Spinal cord (tissue), 10 donors: ENCODE data around the gene CHAF1A. TPM values are rescaled to one million over a fixed set of nuclear protein-coding genes. Genes with fewer than 3 reads are reported as not detected.

ENCODE experiments used
- DNase-seq, 6 donors: peaks; one replicate each; pipeline versions ENCODE4 v3.0.0 to v3.0.0-alpha.2; 2013 to 2015; ENCODE audit warnings: low spot score in 6 of 6, low read depth in 4 of 6
- H3K27ac ChIP-seq: one replicate; pipeline ENCODE4 v1.5.1; 2013; ENCODE audit warnings: low read depth, low read length, control low read depth
- H3K27me3 ChIP-seq: one replicate; pipeline ENCODE4 v1.6.1; 2013; ENCODE audit warnings: low read length; ENCODE audit not compliant: control insufficient read depth, insufficient read depth
- H3K36me3 ChIP-seq: one replicate; pipeline ENCODE4 v1.6.1; 2013; ENCODE audit warnings: low read length; ENCODE audit not compliant: control insufficient read depth, insufficient read depth
- H3K4me1 ChIP-seq: one replicate; pipeline ENCODE4 v1.6.1; 2013; ENCODE audit warnings: low read length; ENCODE audit not compliant: control insufficient read depth, insufficient read depth
- H3K4me3 ChIP-seq: one replicate; pipeline ENCODE4 v1.5.1; 2013; ENCODE audit warnings: low read depth, low read length, control low read depth
- H3K9me3 ChIP-seq: one replicate; pipeline ENCODE4 v1.6.1; 2013; ENCODE audit warnings: low read length; ENCODE audit not compliant: control insufficient read depth, insufficient read depth
- WGBS: methylation state at CpG from one replicate; pipeline ENCODE4 v1.1.5; 2013; ENCODE audit warnings: missing lambda C conversion rate; ENCODE audit not compliant: insufficient coverage; 5-methylcytosine and 5-hydroxymethylcytosine counted together
- polyA plus RNA-seq, 2 donors: library from polyadenylated mRNA; unstranded; fragments of 120-200 nt; gene quantifications; one replicate each; pipeline ENCODE4 v1.2.1, GENCODE V29; 2013; ENCODE audit not compliant: insufficient read length in 2 of 2
- total RNA-seq, 2 donors: library from RNA; depleted of rRNA in 1 of 2; stranded (reverse); fragments of 120-200 nt in 1 of 2; fragments of >200 nt in 1 of 2; gene quantifications; one replicate each; pipeline versions ENCODE4 v1.2.3 to v1.2.4, GENCODE V29; 2013 to 2014
- donor health status: healthy.

CHAF1A gene
- total and polyA plus RNA-seq, 4 donors: 6.2 to 16.9 (median 11.7) TPM

DNA sequence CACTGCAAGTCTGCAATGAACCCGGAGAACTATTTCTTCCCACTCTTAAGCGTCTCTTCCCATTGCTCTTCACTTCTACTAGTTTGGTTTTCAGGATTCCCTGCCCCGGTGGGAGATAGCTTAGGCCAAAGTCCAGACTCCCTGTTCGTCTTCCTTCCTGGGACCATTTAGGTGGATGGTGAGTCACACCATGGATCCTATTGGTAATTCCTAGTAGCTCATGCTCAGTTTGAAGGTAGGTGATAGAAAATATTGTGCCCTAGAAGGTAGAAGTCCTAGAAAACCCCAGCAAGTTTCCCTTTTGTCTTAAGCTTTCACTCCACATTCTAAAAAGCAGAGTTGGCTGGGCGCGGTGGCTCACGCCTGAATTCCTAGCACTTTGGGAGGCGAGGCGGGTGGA, 13.8 kb downstream of the CHAF1A start:
- Histone ChIP-seq H3K4me1 (peaks cover 3% of the 10 kb centered on the region), H3K27me3 (no peaks in the 10 kb centered on the region), H3K36me3 (peaks cover 27% of the 10 kb centered on the region), H3K9me3 (no peaks in the 10 kb centered on the region), H3K27ac (no peak overlapping the region), H3K4me3 (no peak overlapping the region)
- WGBS: 67% methylated on average over 3 of the region's 9 CpGs
- DNase-seq: no peak

DNA sequence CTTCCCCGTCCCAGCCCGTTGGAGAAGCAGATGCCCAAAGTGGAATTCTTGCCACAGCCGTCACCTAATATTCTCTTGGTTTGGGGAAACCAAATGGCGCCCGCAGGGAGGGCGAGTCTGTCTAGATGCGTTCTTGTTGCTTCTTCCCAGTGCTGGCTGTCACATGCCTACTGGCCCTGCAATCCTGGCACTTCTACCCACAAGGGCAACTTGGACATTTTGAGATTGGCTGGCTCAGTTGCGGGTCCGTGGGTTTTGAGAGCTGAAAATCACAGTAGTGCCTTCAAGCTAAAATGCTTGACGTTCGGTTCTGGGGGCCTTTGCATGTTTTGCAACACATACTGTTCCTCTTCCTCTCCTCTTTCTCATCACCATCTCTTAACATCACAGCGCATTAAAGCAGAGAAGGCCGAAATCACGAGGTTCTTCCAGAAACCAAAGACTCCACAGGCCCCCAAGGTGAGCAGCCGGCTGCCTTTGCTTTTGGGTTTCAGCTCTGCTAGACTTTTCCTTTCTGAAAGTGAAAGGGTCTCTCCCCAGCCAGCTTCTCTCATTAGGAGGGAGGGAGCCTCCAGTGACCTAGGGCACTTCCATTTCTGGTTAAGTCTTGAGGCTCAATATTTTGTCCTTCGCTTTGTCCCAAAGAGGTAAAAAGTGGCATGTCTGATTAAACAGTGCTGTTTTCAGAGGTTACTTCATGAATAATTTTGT, 21.1 kb downstream of the CHAF1A start:
- H3K4me3 ChIP-seq: no peak overlapping the region
- H3K4me1 ChIP-seq: no peaks in the 10 kb centered on the region
- WGBS: 98% methylated on average over 14 of the region's 16 CpGs
- H3K27ac ChIP-seq: no peak overlapping the region
- H3K9me3 ChIP-seq: no peaks in the 10 kb centered on the region
- DNase-seq: no peak
- no peaks in the 10 kb centered on the region for H3K27me3 ChIP-seq
- H3K36me3 ChIP-seq: peaks cover 36% of the 10 kb centered on the region

DNA sequence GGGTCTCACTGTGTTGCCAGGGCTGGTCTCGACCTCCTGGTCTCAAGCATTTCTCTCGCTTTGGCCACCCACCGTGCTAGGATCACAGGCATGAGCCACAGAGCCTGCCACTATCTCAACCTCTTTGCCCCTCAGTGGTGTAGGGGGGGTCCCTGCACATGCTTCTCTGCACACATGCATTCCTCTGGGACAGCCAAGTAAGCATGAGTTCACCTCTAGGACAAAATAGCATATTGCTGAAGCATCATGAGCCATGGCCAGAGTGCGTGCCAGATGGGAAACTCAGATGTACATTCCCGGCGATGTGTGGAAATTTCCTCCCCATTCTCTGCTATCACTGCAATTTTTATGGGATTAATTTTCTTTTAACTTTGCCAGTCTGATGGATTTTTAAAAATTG, 23.1 kb downstream of the CHAF1A start:
- peaks cover 49% of the 10 kb centered on the region for H3K36me3 ChIP-seq
- no peaks in the 10 kb centered on the region for H3K27me3 ChIP-seq
- WGBS: 83% methylated on average over 1 of the region's 6 CpGs
- no peaks in the 10 kb centered on the region for H3K9me3 ChIP-seq
- H3K4me1 ChIP-seq: no peaks in the 10 kb centered on the region
- DNase-seq: no peak
- H3K27ac ChIP-seq: no peak overlapping the region
- no peak overlapping the region for H3K4me3 ChIP-seq

DNA sequence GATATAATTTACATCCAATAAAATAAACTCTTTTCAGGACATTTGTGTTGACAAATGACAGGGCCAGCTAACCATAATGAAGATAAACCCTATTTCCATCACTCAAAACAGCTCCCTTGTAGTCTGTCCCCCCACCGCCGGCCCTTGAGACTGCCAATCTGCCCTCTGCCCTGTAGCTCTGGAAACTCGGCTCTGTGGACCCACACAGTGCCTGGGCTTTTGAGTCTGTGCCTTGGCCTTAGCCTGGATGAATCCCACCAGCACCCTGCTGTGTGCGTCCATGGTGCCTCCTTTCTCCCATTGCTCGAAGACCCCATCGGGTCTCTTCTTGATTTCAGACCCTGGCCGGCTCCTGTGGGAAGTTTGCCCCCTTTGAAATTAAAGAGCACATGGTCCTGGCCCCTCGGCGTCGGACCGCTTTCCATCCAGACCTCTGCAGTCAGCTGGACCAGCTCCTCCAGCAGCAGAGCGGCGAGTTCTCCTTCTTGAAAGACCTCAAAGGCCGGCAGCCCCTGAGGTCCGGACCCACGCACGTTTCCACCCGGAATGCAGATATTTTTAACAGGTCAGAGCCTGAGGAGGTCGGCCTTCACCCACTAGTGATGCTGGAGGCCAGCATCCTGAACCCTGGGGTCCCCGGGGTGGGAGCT, 26.0 kb downstream of the CHAF1A start:
- peaks cover 59% of the 10 kb centered on the region for H3K36me3 ChIP-seq
- H3K4me3 ChIP-seq: no peak overlapping the region
- whole genome bisulfite sequencing: 95% methylated on average over 20 of the region's 20 CpGs
- H3K9me3 ChIP-seq: no peaks in the 10 kb centered on the region
- no peaks in the 10 kb centered on the region for H3K27me3 ChIP-seq
- H3K4me1 ChIP-seq: no peaks in the 10 kb centered on the region
- no peak overlapping the region for H3K27ac ChIP-seq
- DNase-seq: no peak

DNA sequence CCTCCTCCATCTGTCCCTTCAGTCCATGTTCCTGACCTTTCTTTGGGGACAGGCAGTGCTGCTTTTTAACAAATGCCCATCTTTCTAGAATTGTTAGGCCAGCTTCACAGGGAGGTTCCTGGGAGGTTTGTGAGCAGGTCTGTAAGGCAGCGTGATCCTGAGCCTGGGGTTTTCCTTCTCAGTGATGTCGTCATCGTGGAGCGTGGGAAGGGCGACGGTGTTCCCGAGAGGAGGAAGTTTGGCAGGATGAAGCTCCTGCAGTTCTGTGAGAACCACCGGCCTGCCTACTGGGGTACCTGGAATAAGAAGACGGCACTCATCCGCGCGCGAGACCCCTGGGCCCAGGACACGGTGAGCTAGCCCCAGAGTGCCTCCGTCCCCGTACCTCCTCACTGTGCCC, 26.8 kb downstream of the CHAF1A start:
- no peak overlapping the region for H3K4me3 ChIP-seq
- no peaks in the 10 kb centered on the region for H3K9me3 ChIP-seq
- H3K27me3 ChIP-seq: no peaks in the 10 kb centered on the region
- no peak overlapping the region for H3K27ac ChIP-seq
- H3K36me3 ChIP-seq: peaks cover 61% of the 10 kb centered on the region
- WGBS: 99% methylated on average over 8 of the region's 16 CpGs
- no peak for DNase-seq
- H3K4me1 ChIP-seq: no peaks in the 10 kb centered on the region

DNA sequence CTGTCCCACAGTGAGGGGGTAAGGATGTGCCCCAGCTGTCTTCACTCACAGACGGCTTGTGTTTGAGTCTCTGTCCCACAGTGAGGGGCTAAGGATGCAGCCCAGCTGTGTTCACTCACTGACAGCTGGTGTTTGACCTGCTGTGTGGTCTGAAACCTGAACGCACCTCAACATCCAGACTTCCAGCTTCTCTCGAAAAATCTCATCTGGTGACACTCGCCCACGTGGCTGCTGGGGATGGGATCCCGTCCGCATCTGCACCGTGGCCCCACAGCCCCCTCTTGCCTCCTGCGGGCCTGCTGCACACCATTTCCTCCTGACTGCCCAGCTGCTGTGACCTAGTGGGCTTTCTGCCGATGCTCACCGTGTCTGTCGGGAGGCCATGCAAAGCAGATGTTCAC, 27.3 kb downstream of the CHAF1A start:
- 93% methylated on average over 12 of the region's 12 CpGs for WGBS
- Histone ChIP-seq H3K4me1 (no peaks in the 10 kb centered on the region), H3K27me3 (no peaks in the 10 kb centered on the region), H3K27ac (no peak overlapping the region), H3K36me3 (peaks cover 63% of the 10 kb centered on the region), H3K9me3 (no peaks in the 10 kb centered on the region), H3K4me3 (no peak overlapping the region)
- DNase-seq: no peak

DNA sequence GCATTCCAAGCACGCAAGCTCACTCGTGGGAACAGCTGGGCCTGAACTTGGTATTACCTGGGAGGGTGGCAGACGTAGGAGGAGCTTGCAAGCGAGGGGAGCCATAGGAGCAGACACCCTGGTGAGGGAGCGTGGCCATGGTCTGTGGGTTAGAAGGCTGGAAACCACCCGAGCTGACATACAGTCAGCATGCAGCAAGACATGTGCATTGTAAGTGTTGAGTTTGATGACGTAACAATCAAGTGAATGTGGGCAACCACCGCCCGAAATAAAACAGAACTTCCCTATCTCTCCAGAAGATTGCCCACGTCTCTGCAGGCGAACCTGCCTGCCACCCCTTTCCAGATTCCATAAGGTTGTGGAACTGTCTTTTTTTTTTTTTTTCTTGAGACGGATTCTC, 28.3 kb downstream of the CHAF1A start:
- Histone ChIP-seq H3K27ac (no peak overlapping the region), H3K4me1 (no peaks in the 10 kb centered on the region), H3K36me3 (peaks cover 68% of the 10 kb centered on the region), H3K9me3 (no peaks in the 10 kb centered on the region), H3K27me3 (no peaks in the 10 kb centered on the region), H3K4me3 (no peak overlapping the region)
- DNase-seq: no peak
- WGBS: 94% methylated on average over 6 of the region's 12 CpGs

DNA sequence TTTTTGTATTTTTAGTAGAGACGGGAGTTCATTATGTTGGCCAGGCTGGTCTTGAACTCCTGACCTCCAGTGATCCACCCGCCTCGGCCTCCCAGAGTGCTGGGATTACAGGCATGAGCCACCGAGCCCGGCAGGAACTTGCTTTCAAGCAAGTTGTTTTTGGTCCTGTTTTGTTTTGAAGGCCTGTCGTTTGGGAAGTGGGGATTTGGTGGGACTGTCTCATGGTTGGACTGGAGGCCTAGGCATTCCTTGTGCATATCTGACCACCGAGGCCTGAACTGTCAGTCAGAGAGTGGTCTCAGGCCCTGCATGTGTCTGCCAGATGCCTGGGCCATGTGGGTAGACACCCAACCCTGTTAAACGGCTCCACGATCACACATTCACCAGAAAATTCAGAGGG, 28.9 kb downstream of the CHAF1A start:
- Histone ChIP-seq H3K36me3 (peaks cover 71% of the 10 kb centered on the region), H3K4me1 (no peaks in the 10 kb centered on the region), H3K27ac (no peak overlapping the region), H3K4me3 (no peak overlapping the region), H3K27me3 (no peaks in the 10 kb centered on the region), H3K9me3 (no peaks in the 10 kb centered on the region)
- WGBS: 91% methylated on average over 7 of the region's 9 CpGs
- DNase-seq: no peak

DNA sequence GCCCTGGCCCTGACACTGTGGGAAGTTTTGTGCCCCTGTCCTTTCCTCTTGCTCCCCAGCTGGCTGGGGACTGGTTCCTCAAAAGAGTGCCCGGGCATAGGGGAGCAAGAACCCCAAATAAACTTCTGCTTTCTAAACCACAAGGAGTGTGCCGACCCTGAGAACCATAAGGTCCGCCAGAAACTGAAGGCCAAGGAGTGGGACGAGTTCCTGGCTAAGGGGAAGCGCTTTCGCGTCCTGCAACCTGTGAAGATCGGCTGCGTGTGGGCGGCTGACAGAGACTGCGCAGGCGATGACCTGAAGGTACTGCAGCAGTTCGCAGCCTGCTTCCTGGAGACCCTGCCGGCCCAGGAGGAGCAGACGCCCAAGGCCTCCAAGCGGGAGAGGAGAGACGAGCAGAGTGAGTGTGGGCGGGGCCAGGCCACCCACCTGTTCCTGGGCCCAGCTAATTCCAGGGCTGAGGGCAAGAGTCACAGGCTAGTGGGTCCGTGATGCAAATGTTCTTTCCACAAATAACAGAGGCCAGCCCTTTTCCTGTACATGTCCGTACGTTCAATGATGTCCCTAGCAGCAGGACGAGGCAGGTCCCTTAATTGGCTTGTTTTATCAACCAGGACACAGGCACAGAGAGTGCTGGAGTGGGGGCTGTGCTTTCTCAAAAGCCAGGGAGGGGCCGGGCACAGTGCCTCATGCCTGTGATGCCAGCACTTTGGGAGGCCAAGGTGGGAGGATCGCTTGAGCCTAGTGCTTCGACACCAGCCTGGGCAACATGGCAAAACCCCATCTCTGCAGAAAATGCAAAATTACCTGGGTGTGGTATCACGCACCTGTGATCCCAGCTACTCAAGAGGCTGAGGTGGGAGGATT, 29.6 kb downstream of the CHAF1A start:
- DNase-seq: no peak
- H3K4me3 ChIP-seq: no peak overlapping the region
- H3K36me3 ChIP-seq: peaks cover 79% of the 10 kb centered on the region
- no peak overlapping the region for H3K27ac ChIP-seq
- no peaks in the 10 kb centered on the region for H3K9me3 ChIP-seq
- 89% methylated on average over 24 of the region's 26 CpGs for WGBS
- no peaks in the 10 kb centered on the region for H3K27me3 ChIP-seq
- no peaks in the 10 kb centered on the region for H3K4me1 ChIP-seq
